Right lobe of liver (tissue), 6 donors: ENCODE measurements around the gene GNPTG. TPM values are rescaled to one million over a fixed set of nuclear protein-coding genes. Genes with fewer than 3 reads are reported as not detected.

ENCODE experiments used
- ATAC-seq, 4 donors: fragments of 200-7000 bp; cut with Tn5 transposase; one replicate each; pipeline ENCODE4 v1.9.1; 2020; ENCODE audit warnings: mild to moderate bottlenecking in 4 of 4, moderate library complexity in 4 of 4
- DNase-seq, 3 donors: peaks; one replicate each; pipeline ENCODE4 v3.0.0-alpha.2; 2020
- H3K27ac ChIP-seq, 3 donors: fragments of 200-600 bp; one replicate each; pipeline ENCODE4 v1.8.0; 2022
- H3K27me3 ChIP-seq, 2 donors: fragments of 200-600 bp; one replicate each; pipeline ENCODE4 v1.8.0; 2022
- H3K36me3 ChIP-seq, 4 donors: fragments of 200-600 bp; sonication (generic) in 1 of 4; one replicate each; pipeline versions ENCODE4 v1.5.1 to v1.8.0; 2017 to 2022; ENCODE audit warnings: control low read depth in 1 of 4
- H3K4me1 ChIP-seq, 4 donors: fragments of 200-600 bp; sonication (generic) in 1 of 4; one replicate each; pipeline versions ENCODE4 v1.5.1 to v1.8.0; 2017 to 2022; ENCODE audit warnings: control low read depth in 1 of 4
- H3K4me3 ChIP-seq, 3 donors: fragments of 200-600 bp; one replicate each; pipeline ENCODE4 v1.8.0; 2022
- H3K9me3 ChIP-seq, 4 donors: fragments of 200-600 bp; sonication (generic) in 1 of 4; one replicate each; pipeline versions ENCODE4 v1.5.1 to v1.8.0; 2017 to 2022; ENCODE audit warnings: control low read depth in 1 of 4
- POLR2A ChIP-seq: fragments of 450-650 bp; IDR thresholded peaks from one replicate; pipeline ENCODE4 v1.6.1; 2017; ENCODE audit warnings: antibody characterized with exemption, mild to moderate bottlenecking
- WGBS: methylation state at CpG from one replicate; pipeline ENCODE4 v1.1.6; 2018; ENCODE audit warnings: low coverage, low lambda C conversion rate; ENCODE audit not compliant: insufficient coverage; ENCODE audit errors: missing lambda C conversion rate; 5-methylcytosine and 5-hydroxymethylcytosine counted together
- intact Hi-C, 2 donors: fragments of 100-400 bp; cut with DNase I; formaldehyde crosslinking; loops; one replicate each; pipeline versions ENCODE4 v1.11.2 to v1.14.1; 2022
- long read RNA-seq: library from polyadenylated mRNA; unstranded; transcript quantifications from one replicate; pipeline ENCODE4 v2.0.0, GENCODE V29; 2019
- total RNA-seq, 6 experiments: library from RNA; depleted of rRNA in 2 of 6; stranded (reverse); fragments of >200 nt in 2 of 6; fragmentation: NEBNext Ultra II Directional in 3 of 6; extraction: Animal tissue kit (Norgen Biotek cat#: 25700) in 3 of 6; gene quantifications; one replicate each; pipeline versions ENCODE4 v1.1.0 to v1.2.4, GENCODE V29; 2016 to 2023
- TF ChIP-seq, protein P1 (sequence below), 4 donors: fragments of 200-600 bp in 3 of 4; fragments of 450-650 bp in 1 of 4; IDR thresholded peaks; one replicate each; pipeline versions ENCODE4 v1.5.1 to v1.8.0; 2016 to 2022; ENCODE audit warnings: antibody characterized with exemption in 4 of 4, mild to moderate bottlenecking in 2 of 4
- donor health status: DM: no; HTN: yes; CAD: no.
- donor health status: DM: no; HTN: no; CAD: no.
- donor health status: DM: no; HTN: no; CAD: no.
- donor health status: DM: no; HTN: yes; CAD: no.
- donor health status: DM: no; HTN: yes; CAD: no.

Gene GNPTG
- 10 to 100 TPM; 44.3 to 72.8 (median 63.0) TPM for total RNA-seq
- long read RNA-seq, transcript GNPTG-201 (11 exons, 1,983 nt), result major isoform, 20 of 24 reads
- long read RNA-seq, partial matches to known transcripts, result 3 of 24 reads
- long read RNA-seq, other reads (novel, unspliced or antisense), result 1 of 24 reads

DNA sequence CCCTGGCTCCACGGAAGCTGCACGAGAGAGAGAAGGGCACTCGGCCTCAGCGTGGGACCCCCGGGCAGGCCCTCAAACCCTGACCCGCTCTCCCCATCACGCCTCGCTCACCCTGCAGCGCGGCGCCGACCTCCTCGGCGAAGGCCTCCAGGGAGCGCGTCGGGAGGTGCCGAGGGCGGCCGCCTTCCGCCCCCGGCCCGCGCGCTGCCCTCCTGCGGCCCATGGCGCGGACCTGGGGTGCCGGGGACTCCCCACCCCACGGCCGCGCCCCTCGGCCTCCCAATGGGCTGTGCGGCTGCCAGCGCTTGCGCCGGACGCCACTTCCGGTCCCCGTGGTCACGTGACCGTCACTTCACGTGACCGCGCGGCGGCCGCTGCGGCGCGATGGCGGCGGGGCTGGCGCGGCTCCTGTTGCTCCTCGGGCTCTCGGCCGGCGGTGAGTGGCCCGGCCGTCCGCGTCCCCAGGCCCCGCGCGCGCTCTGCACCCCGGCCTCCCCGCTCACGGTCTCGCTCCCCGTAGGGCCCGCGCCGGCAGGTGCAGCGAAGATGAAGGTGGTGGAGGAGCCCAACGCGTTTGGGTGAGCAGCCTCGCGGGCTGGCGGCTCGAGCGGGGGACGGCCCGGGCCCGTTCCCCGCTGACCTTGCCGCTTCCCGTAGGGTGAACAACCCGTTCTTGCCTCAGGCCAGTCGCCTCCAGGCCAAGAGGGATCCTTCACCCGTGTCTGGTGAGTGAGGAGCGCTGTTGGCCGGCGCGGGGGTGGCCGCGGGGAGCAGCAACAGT lies at the start of gene GNPTG, which contains the start of gene TSR3:
Gene GNPTG (plus strand): TSS at position 350 of the 781 bp plus-strand sequence. CDS start 35 bp downstream, at position 385.
Gene TSR3 (minus strand): TSS at position 297 of the 781 bp plus-strand sequence. CDS start 74 bp downstream, at position 223.
- intact Hi-C loops, result no loop called here
- no peaks in the 10 kb centered on the region for H3K9me3 ChIP-seq
- 0% methylated on average over 9 of the region's 98 CpGs for WGBS
- H3K4me3 ChIP-seq, result peak within 1 kb of the TSS; percentile 98 to 100 (median 100)
- H3K4me1 ChIP-seq, result peaks cover 0 to 26% (median 12%) of the 10 kb centered on the region in 4 donors
- TF ChIP-seq POLR2A, result peak; percentile 62
- TF ChIP-seq, protein P1, sequence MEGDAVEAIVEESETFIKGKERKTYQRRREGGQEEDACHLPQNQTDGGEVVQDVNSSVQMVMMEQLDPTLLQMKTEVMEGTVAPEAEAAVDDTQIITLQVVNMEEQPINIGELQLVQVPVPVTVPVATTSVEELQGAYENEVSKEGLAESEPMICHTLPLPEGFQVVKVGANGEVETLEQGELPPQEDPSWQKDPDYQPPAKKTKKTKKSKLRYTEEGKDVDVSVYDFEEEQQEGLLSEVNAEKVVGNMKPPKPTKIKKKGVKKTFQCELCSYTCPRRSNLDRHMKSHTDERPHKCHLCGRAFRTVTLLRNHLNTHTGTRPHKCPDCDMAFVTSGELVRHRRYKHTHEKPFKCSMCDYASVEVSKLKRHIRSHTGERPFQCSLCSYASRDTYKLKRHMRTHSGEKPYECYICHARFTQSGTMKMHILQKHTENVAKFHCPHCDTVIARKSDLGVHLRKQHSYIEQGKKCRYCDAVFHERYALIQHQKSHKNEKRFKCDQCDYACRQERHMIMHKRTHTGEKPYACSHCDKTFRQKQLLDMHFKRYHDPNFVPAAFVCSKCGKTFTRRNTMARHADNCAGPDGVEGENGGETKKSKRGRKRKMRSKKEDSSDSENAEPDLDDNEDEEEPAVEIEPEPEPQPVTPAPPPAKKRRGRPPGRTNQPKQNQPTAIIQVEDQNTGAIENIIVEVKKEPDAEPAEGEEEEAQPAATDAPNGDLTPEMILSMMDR (IDR thresholded peaks at IDR 0.05), result no peak
- peak within 1 kb of the TSS; percentile 40 to 65 (median 57) for H3K27ac ChIP-seq
- ATAC-seq (peak; percentile 64 to 86 (median 78)), DNase-seq (peak; percentile 83 to 88 (median 88))
- H3K36me3 ChIP-seq, result no peaks in the 10 kb centered on the region
- H3K27me3 ChIP-seq, result no peaks in the 10 kb centered on the region

DNA sequence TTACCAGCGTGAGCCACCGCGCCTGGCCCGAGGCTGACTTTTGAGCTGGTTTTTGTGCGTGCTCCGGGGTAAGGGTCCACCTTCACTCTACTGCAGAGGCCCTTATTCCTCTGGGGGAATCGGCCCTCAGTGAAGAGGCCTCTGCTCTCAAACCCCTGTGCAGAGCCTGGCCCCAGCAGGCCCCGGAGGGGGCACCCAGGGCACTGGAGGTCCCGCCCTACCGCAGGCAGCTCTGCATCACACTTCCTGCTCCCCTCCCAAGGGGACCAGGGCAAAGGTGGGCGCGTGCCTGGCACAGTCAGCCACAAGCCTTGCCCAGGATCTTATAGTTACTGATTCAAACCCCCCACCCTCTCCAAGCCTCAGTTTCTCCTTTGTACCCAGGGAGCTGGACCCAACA lies 45.9 kb upstream of the GNPTG start:
- H3K4me3 ChIP-seq, result no peak overlapping the region
- no peaks in the 10 kb centered on the region for H3K27me3 ChIP-seq
- 33% methylated on average over 1 of the region's 12 CpGs for WGBS
- no peak for ATAC-seq
- H3K4me1 ChIP-seq, result peaks cover 0 to 11% (median 4%) of the 10 kb centered on the region in 4 donors
- TF ChIP-seq, protein P1 (IDR thresholded peaks at IDR 0.05), result no peak
- TF ChIP-seq POLR2A, result no peak
- DNase-seq, result no peak
- intact Hi-C loops, result no loop called here
- no peaks in the 10 kb centered on the region for H3K9me3 ChIP-seq
- no peak overlapping the region for H3K27ac ChIP-seq
- H3K36me3 ChIP-seq, result no peaks in the 10 kb centered on the region

DNA sequence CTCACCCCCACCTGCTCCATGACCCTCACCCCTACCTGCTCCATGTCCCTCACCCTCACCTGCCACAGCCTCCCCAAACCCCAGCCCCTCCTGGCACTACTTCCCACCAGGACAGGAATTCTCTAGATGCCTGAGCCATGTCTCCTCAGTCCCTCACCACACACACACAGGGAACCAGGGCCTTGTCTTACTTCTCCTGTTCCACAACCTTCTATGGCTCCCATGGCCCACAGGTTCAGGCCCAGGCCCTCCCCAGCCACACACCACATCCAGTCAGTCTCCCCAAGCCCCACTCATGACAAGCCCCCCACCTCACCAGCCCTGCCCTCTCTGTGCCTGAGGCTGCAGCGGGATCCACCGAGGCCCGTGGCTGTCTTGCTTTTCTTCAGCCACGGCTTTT lies 45.4 kb upstream of the GNPTG start:
- 47% methylated on average over 2 of the region's 4 CpGs for WGBS
- no peaks in the 10 kb centered on the region for H3K27me3 ChIP-seq
- DNase-seq (no peak), ATAC-seq (no peak)
- no peak for TF ChIP-seq POLR2A
- TF ChIP-seq, protein P1 (IDR thresholded peaks at IDR 0.05), result no peak
- no peak overlapping the region for H3K4me3 ChIP-seq
- no peak overlapping the region for H3K27ac ChIP-seq
- no peaks in the 10 kb centered on the region for H3K9me3 ChIP-seq
- peaks cover 0 to 11% (median 5%) of the 10 kb centered on the region in 4 donors for H3K4me1 ChIP-seq
- no peaks in the 10 kb centered on the region for H3K36me3 ChIP-seq
- intact Hi-C loops, result no loop called here

DNA sequence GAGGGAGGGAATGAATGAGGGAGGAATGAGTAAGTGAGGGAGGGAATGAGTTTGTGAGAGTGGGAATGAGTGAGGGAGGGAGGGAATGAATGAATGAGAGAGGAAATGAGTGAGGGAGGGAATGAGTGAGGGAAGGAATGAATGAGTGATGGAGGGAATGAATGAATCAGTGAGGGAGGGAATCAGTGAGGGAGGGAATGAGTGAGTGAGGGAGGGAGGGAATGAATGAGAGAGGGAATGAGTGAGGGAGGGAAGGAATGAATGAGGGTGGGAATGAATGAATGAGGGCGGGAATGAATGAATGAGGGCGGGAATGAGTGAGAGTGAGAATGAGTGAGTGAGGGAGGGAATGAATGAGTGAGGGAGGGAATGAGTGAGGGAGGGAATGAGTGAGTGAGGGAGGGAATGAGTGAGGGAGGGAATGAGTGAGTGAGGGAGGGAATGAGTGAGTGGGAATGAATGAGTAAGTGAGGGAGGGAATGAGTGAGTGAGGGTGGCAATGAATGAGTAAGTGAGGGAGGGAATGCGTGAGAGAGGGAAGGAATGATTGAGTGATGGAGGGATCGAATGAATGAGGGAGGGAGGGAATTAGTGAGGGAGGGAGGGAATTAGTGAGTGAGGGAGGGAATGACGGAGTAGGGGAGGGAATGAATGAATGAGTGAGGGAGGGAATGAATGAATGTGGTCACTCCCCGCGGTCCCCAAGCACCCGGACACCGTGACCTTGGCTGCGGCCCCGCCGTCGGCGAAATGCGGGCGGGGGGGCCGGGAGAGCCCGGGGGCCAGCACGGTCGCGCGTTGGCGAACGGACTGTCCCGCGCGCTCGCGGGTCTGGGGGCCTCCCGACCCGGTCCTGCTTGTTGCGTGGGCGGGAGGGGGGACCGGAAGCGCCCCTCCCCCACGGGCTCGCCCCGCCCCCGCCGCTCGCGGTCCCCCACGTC lies 43.4 kb upstream of the GNPTG start:
- intact Hi-C loops, result no loop called here
- TF ChIP-seq, protein P1 (IDR thresholded peaks at IDR 0.05), result no peak
- TF ChIP-seq POLR2A, result no peak
- peak overlapping the region; percentile 99 to 100 (median 100) for H3K27ac ChIP-seq
- peak overlapping the region; percentile 58 to 85 (median 59) for H3K4me3 ChIP-seq
- ATAC-seq (peak in 2 of 4 donors; percentile 1 to 19), DNase-seq (no peak)
- H3K27me3 ChIP-seq, result no peaks in the 10 kb centered on the region
- WGBS, result 28% methylated on average over 6 of the region's 43 CpGs
- H3K36me3 ChIP-seq, result peaks cover 0 to 3% (median 0%) of the 10 kb centered on the region in 4 donors
- no peaks in the 10 kb centered on the region for H3K9me3 ChIP-seq
- H3K4me1 ChIP-seq, result peaks cover 0 to 24% (median 11%) of the 10 kb centered on the region in 4 donors
